Activated CD4-positive, alpha-beta memory T cell treated with anti-CD3 and anti-CD28 coated beads, Interleukin-2, amount 10 ng/mL, durations not matched to agents 7 days and 5 days (primary cell): ENCODE results near the gene CAPN7. TPM values are rescaled to one million over a fixed set of nuclear protein-coding genes. Genes with fewer than 3 reads are reported as not detected.

Experiments used
- CTCF ChIA-PET: fragments of 350-600 bp; sonication (Branson Sonifier 250); formaldehyde crosslinking; loops from one replicate; lab custom pipeline; 2021; ENCODE audit warnings: antibody characterized with exemption, inconsistent platforms; lab: Charles Lee
- POLR2A ChIA-PET: fragments of 350-600 bp; sonication (Branson Sonifier 250); formaldehyde crosslinking; loops from one replicate; lab custom pipeline; 2021; ENCODE audit warnings: antibody characterized with exemption; lab: Charles Lee
- DNase-seq: peaks from one replicate; pipeline ENCODE4 v3.0.0-alpha.2; 2020
- H3K27ac Mint-ChIP-seq: one replicate; pipeline ENCODE4 v1.8.0; 2021; ENCODE audit warnings: mild to moderate bottlenecking, mixed read lengths
- H3K27me3 Mint-ChIP-seq: one replicate; pipeline ENCODE4 v1.8.0; 2021; ENCODE audit warnings: mixed read lengths
- H3K36me3 Mint-ChIP-seq: one replicate; pipeline ENCODE4 v1.8.0; 2021; ENCODE audit warnings: low read depth, mixed read lengths
- H3K4me1 Mint-ChIP-seq: one replicate; pipeline ENCODE4 v1.8.0; 2021; ENCODE audit warnings: mixed read lengths
- H3K4me3 Mint-ChIP-seq: one replicate; pipeline ENCODE4 v1.8.0; 2021; ENCODE audit warnings: mild to moderate bottlenecking, mixed read lengths
- H3K9me3 Mint-ChIP-seq: one replicate; pipeline ENCODE4 v1.8.0; 2021; ENCODE audit warnings: mixed read lengths
- total RNA-seq, 2 experiments: library from RNA; stranded (reverse); gene quantifications; one replicate each; pipeline ENCODE4 v1.2.3, GENCODE V29; 2021

Gene CAPN7
- total RNA-seq, 2 experiments from 2014 or later: 29.6 to 30.1 TPM

DNA sequence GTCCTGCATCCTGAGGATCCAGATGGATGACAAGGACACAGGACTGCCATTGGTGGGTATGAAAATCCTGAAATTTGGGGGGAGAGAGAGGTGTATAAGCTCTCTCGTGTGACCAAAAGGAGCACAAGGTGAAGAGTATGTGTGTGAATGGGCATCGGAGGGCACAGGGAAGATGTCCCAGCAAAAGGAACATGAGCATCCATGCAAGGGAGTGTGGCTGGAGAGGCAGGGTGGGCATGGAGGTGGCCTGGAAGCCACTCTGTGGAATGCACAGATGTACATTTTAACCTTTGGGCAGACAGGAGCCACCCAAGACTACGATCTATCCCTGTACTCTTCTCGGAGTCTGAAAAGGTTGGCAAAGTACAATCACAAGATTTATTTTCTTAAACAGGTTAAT is 54.5 kb downstream of the CAPN7 start:
- H3K4me1 Mint-ChIP-seq: peaks cover 7% of the 10 kb centered on the region
- no peak overlapping the region for H3K27ac Mint-ChIP-seq
- ChIA-PET POLR2A (no interaction called here), CTCF (interaction anchor here (0.8 kb wide), 1 partner anchor 72 kb away, joined by 3 read pairs; the partner anchor contains the start of gene SH3BP5)
- peaks cover 51% of the 10 kb centered on the region for H3K36me3 Mint-ChIP-seq
- H3K4me3 Mint-ChIP-seq: no peak overlapping the region
- no peak for DNase-seq
- no peaks in the 10 kb centered on the region for H3K9me3 Mint-ChIP-seq
- no peaks in the 10 kb centered on the region for H3K27me3 Mint-ChIP-seq

DNA sequence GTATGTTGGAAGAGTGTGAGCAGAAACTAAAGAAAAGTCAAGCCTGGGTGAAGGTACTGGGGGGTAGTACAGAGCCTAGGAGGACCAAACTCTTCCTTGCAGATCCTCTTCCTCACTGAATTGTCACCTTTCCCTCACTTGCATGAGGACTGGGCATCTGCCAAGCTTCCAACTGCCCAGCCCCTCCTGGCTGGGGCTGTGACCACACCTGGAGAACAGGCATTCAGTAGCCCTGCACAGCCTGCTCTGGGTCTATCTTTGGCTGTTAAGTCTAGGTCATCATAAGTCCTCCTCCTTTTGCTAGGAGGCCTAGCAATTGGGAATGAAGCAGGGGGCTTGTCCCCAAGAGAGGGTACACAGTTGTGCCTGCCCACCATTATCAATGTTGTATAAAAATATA is 55.2 kb downstream of the CAPN7 start:
- peaks cover 49% of the 10 kb centered on the region for H3K36me3 Mint-ChIP-seq
- DNase-seq: no peak
- peak overlapping the region; percentile 45 for H3K27ac Mint-ChIP-seq
- H3K27me3 Mint-ChIP-seq: no peaks in the 10 kb centered on the region
- H3K4me3 Mint-ChIP-seq: no peak overlapping the region
- H3K9me3 Mint-ChIP-seq: no peaks in the 10 kb centered on the region
- CTCF ChIA-PET: no interaction called here
- peaks cover 13% of the 10 kb centered on the region for H3K4me1 Mint-ChIP-seq
- POLR2A ChIA-PET: no interaction called here

DNA sequence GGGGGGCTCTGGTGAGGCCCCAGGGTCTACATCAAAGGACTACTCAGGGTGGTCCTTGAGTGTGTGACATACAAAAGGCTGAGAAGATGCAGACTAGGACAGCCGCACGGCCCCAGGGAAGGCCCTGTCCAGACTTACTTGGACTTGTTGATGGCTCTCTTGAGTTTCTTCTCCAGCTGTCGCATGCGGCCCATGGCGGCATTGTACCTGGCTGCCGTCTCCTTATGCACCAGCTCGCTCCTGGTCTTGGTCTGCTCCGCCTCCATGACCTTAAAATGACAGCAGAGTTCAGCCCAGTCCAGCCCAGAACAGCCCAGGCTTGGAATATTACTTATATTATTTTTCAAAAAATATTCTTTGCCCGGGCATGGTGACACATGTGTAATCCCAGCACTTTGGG is 56.0 kb downstream of the CAPN7 start:
- Mint-ChIP-seq H3K4me3 (no peak overlapping the region), H3K27me3 (no peaks in the 10 kb centered on the region), H3K27ac (no peak overlapping the region), H3K4me1 (peaks cover 18% of the 10 kb centered on the region), H3K36me3 (peaks cover 48% of the 10 kb centered on the region), H3K9me3 (no peaks in the 10 kb centered on the region)
- ChIA-PET POLR2A (no interaction called here), CTCF (interaction anchor here (1.0 kb wide), 1 partner anchor 118 kb away, joined by 3 read pairs; no protein-coding TSS in a partner anchor)
- no peak for DNase-seq

DNA sequence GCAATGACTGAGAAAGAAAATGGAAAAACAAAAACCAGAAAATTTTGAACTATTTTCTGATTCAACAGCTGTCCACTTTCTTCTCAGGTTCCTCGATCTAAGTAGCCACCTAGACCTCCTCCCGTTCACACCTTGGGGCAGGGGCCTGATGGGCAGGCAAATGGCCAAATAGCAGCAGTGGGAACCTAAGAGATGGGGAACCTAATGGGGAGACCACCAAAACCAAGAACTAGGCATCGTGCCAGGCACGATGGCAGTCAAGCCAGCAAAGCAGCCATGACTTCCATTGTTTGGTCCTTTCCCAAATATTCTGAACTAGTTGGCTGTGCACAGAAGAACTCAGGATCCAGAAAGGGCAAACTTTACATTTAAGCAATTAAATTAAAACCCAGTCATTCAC is 57.1 kb downstream of the CAPN7 start:
- ChIA-PET CTCF (interaction anchor here (1.0 to 9.3 kb wide), 4 partner anchors 59 to 117 kb away, joined by 3 to 209 read pairs (median 3); partner anchors contain the start of gene SH3BP5), POLR2A (interaction anchor here (0.7 kb wide), 1 partner anchor 138 kb away, joined by 3 read pairs; no protein-coding TSS in a partner anchor)
- no peak for DNase-seq
- peaks cover 44% of the 10 kb centered on the region for H3K36me3 Mint-ChIP-seq
- H3K4me1 Mint-ChIP-seq: peaks cover 23% of the 10 kb centered on the region
- H3K9me3 Mint-ChIP-seq: no peaks in the 10 kb centered on the region
- no peak overlapping the region for H3K4me3 Mint-ChIP-seq
- H3K27ac Mint-ChIP-seq: no peak overlapping the region
- H3K27me3 Mint-ChIP-seq: no peaks in the 10 kb centered on the region

- CTCF ChIA-PET: interaction anchor here (1.0 to 9.3 kb wide), 5 partner anchors 9 to 466 kb away, joined by 3 to 209 read pairs (median 3); partner anchors contain the start of gene SH3BP5
- no peaks in the 10 kb centered on the region for H3K27me3 Mint-ChIP-seq
- H3K9me3 Mint-ChIP-seq: no peaks in the 10 kb centered on the region
- H3K4me3 Mint-ChIP-seq: no peak overlapping the region
- H3K36me3 Mint-ChIP-seq: peaks cover 39% of the 10 kb centered on the region
- POLR2A ChIA-PET: interaction anchor here (0.7 kb wide), 1 partner anchor 137 kb away, joined by 3 read pairs; no protein-coding TSS in a partner anchor
- H3K4me1 Mint-ChIP-seq: peaks cover 31% of the 10 kb centered on the region
- DNase-seq: no peak
- H3K27ac Mint-ChIP-seq: no peak overlapping the region
Observed at GRCh38 chr3:15263926-15264325, 57.9 kb downstream of the CAPN7 start.

DNA sequence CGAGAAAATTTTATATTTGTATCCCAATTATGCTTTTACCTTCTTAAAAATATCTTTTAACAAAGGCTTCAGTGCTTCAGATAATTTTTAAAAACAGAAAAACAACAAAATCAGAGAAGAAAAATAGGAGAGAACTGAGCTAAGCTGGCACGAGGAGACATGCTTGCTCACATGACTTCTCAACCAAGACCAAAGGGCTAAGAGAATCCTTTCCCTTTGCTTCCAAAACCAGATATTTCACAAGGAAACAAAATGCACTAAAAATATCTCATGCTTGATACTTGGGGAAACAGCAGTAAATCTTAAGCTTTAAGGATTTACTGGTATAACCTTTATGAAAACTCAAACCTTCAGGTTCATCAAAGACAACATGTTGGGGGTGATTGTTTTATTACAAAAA is 58.4 kb downstream of the CAPN7 start:
- H3K4me3 Mint-ChIP-seq: no peak overlapping the region
- peaks cover 37% of the 10 kb centered on the region for H3K4me1 Mint-ChIP-seq
- ChIA-PET CTCF (interaction anchor here (0.9 to 9.3 kb wide), 6 partner anchors 9 to 466 kb away, joined by 3 to 209 read pairs (median 4); partner anchors contain the start of gene SH3BP5), POLR2A (interaction anchor here (1.3 kb wide), 1 partner anchor 46 kb away, joined by 5 read pairs; no protein-coding TSS in a partner anchor)
- peaks cover 39% of the 10 kb centered on the region for H3K36me3 Mint-ChIP-seq
- no peaks in the 10 kb centered on the region for H3K9me3 Mint-ChIP-seq
- DNase-seq: no peak
- no peak overlapping the region for H3K27ac Mint-ChIP-seq
- no peaks in the 10 kb centered on the region for H3K27me3 Mint-ChIP-seq

DNA sequence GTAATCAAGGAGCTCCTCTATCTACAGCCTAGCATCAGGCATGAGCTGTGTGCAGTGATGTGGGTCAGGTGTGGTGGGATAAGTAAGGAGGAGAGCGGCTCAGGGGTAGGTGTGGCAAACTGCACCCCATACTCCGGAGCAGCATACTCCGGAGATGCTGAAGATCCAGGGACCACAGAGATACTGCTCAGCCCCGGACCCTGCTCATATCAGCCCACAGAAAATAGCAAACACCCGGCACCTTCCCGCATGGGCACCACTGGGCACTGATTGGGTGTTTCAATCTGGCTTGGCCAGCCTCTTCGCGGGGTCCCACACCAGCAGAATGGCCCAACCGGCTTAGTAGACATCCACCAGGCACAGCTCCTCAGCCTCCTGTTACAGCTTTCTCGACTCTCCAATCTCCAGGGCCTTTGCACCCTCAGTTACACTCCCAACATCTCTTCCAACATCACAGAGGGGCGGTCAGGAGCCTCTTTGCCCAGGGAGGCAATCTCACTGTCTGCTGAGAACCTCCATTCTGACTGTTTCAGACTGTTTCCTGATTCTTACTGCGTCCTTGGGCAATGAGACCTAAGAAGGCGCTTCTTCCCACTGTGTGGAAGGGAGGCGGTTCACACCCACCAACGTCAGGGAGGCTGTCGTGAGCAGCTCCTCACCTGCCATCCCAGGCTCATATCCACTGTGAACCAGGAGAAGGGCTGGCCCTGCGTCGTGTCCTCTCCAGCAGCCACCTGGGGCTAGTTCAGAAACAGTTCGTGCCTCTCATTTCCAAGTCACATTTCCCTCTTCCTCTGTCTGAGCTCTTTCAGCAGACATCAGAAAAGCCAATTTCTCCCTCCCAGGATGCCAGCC is 59.8 kb downstream of the CAPN7 start:
- no peaks in the 10 kb centered on the region for H3K9me3 Mint-ChIP-seq

DNA sequence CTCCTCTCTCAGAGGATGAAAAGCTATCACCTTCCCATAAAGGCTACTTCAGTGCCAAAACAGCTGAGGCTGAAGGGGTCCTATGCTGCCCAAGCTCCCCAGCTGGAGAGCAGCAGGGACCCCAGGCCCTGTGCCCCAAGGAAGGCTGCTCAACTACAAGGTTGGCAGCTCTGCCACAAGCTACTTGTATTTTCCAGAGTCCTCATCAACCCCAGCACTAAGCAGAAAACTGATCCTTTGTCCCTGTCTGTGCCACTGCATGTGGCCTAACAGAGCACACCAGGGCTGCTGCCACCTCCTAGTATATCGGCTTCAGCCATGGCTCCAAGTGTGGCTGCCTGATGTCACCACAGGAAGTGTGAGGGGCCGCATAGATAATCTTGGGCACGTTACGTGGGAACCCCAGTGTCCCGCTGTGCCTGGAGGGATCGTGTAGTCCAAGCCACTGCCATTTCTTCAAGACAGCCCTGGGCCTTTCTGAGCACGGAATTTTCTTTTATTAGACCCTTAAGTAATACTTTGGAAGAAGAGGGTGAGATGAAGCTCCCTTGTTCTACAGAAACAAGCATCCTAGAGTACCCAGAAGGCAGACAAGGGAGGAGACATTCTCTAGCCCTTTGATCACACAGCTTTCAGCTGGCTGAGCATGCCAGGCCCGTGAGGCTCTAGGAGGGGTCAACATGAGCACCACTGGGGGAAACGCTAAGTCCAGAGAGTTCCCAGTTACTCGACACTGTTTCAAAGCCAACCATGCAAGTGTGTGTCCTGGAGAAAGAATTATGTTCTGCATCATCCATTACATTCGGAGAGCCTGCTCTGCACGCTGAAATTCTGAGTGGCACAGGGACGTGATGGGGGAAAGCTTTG is 60.7 kb downstream of the CAPN7 start:
- Mint-ChIP-seq H3K9me3 (no peaks in the 10 kb centered on the region), H3K4me1 (peaks cover 54% of the 10 kb centered on the region), H3K27me3 (no peaks in the 10 kb centered on the region), H3K4me3 (no peak overlapping the region), H3K36me3 (peaks cover 34% of the 10 kb centered on the region), H3K27ac (peak overlapping the region; percentile 44)
- DNase-seq: no peak
- ChIA-PET CTCF (interaction anchor here (0.7 to 9.3 kb wide), 21 partner anchors 11 to 291 kb away, joined by 3 to 209 read pairs (median 7); partner anchors contain the start of gene SH3BP5), POLR2A (interaction anchor here (1.1 to 2.5 kb wide), 6 partner anchors 26 to 81 kb away, joined by 3 to 33 read pairs (median 5); partner anchors contain the start of genes CAPN7 and SH3BP5)

More for the DNA sequence above, 59.8 kb downstream of the CAPN7 start:
- no peak overlapping the region for H3K4me3 Mint-ChIP-seq
- H3K36me3 Mint-ChIP-seq: peaks cover 36% of the 10 kb centered on the region
- no peaks in the 10 kb centered on the region for H3K27me3 Mint-ChIP-seq
- DNase-seq: no peak
- ChIA-PET CTCF (interaction anchor here (0.7 to 9.3 kb wide), 14 partner anchors 10 to 292 kb away, joined by 3 to 209 read pairs (median 7); partner anchors contain the start of gene SH3BP5), POLR2A (interaction anchor here (1.0 to 1.3 kb wide), 3 partner anchors 19 to 60 kb away, joined by 3 to 5 read pairs (median 5); partner anchors contain the start of gene CAPN7)
- H3K4me1 Mint-ChIP-seq: peaks cover 48% of the 10 kb centered on the region
- H3K27ac Mint-ChIP-seq: peak overlapping the region; percentile 34

GRCh38 chr3:15267502-15267901 is 61.5 kb downstream of the CAPN7 start:
- ChIA-PET CTCF (interaction anchor here (0.6 to 9.3 kb wide), 54 partner anchors 9 to 334 kb away, joined by 3 to 209 read pairs (median 6); partner anchors contain the start of genes BTD, CAPN7, HACL1 and SH3BP5), POLR2A (interaction anchor here (0.9 to 2.5 kb wide), 17 partner anchors 24 to 140 kb away, joined by 3 to 33 read pairs (median 3); partner anchors contain the start of genes CAPN7 and SH3BP5)
- no peaks in the 10 kb centered on the region for H3K27me3 Mint-ChIP-seq
- H3K9me3 Mint-ChIP-seq: no peaks in the 10 kb centered on the region
- H3K4me1 Mint-ChIP-seq: peaks cover 61% of the 10 kb centered on the region
- H3K27ac Mint-ChIP-seq: no peak overlapping the region
- H3K4me3 Mint-ChIP-seq: no peak overlapping the region
- no peak for DNase-seq
- H3K36me3 Mint-ChIP-seq: peaks cover 34% of the 10 kb centered on the region

GRCh38 chr3:15268033-15268631 is 62.1 kb downstream of the CAPN7 start:
- H3K27ac Mint-ChIP-seq: peak overlapping the region; percentile 24

More at GRCh38 chr3:15268033-15268631, 62.1 kb downstream of the CAPN7 start:
- no peak overlapping the region for H3K4me3 Mint-ChIP-seq
- CTCF ChIA-PET: interaction anchor here (0.6 to 9.3 kb wide), 57 partner anchors 10 to 333 kb away, joined by 3 to 209 read pairs (median 6); partner anchors contain the start of genes BTD, CAPN7, HACL1 and SH3BP5
- H3K27me3 Mint-ChIP-seq: no peaks in the 10 kb centered on the region
- POLR2A ChIA-PET: interaction anchor here (0.9 to 2.5 kb wide), 17 partner anchors 24 to 139 kb away, joined by 3 to 33 read pairs (median 3); partner anchors contain the start of genes CAPN7 and SH3BP5
- no peaks in the 10 kb centered on the region for H3K9me3 Mint-ChIP-seq
- peak; percentile 87 for DNase-seq
- H3K36me3 Mint-ChIP-seq: peaks cover 37% of the 10 kb centered on the region
- H3K4me1 Mint-ChIP-seq: peaks cover 68% of the 10 kb centered on the region
